HepG2 (cell line): ENCODE measurements around the gene TSPAN2. TPM values are rescaled to one million over a fixed set of nuclear protein-coding genes. Genes with fewer than 3 reads are reported as not detected.

Source experiments
- ATAC-seq: fragments of 200-7000 bp; cut with Tn5 transposase; 3 replicates; pipeline ENCODE4 v1.9.1; 2020; ENCODE audit warnings: mild to moderate bottlenecking, moderate library complexity
- BruUV-seq: library from RNA; stranded (reverse); fragments of 400-500 nt; replicated peaks from 2 replicates; lab custom pipeline; 2021; lab: Mats Ljungman, UMichigan
- CTCF ChIA-PET: fragments of 300-600 bp; formaldehyde crosslinking; extraction: SDS; loops from one replicate; lab custom pipeline; 2021; ENCODE audit warnings: low total read pairs, inconsistent platforms, low intra/inter-chr PET ratio; lab: Yijun Ruan, JAX
- POLR2A ChIA-PET: fragments of 350-600 bp; sonication (Branson Sonifier 250); formaldehyde crosslinking; loops from one replicate; lab custom pipeline; 2020; ENCODE audit warnings: antibody characterized with exemption, inconsistent platforms; lab: Yijun Ruan, JAX
- DNase-seq: peaks from one replicate; pipeline ENCODE4 v3.0.0-alpha.2; 2015; ENCODE audit warnings: low spot score
- FAIRE-seq: peaks from 3 replicates; lab custom pipeline; 2011; peaks lifted over from hg19 to GRCh38; lab: Jason Lieb, UNC
- H2AFZ ChIP-seq: one replicate; pipeline ENCODE4 v1.6.1; 2011; ENCODE audit warnings: low read length, inconsistent platforms
- H3K27ac ChIP-seq: fragments of 300-600 bp; 3 replicates; pipeline ENCODE4 v1.8.0; 2011; ENCODE audit warnings: mixed run types, mild to moderate bottlenecking, mixed read lengths, low read length, inconsistent platforms; ENCODE audit not compliant: insufficient read depth; ENCODE audit errors: extremely low read length
- H3K27me3 ChIP-seq, 2 experiments: fragments of 200-600 bp in 1 of 2; 2 replicates in 1 of 2; 3 replicates in 1 of 2; pipeline versions ENCODE4 v1.6.0 to v1.8.0; 2011; ENCODE audit warnings: low read length in 2 of 2, mild to moderate bottlenecking in 2 of 2, moderate library complexity in 2 of 2, inconsistent platforms in 1 of 2; ENCODE audit not compliant: insufficient read depth in 2 of 2, control insufficient read depth in 1 of 2
- H3K36me3 ChIP-seq, 2 experiments: fragments of 200-600 bp in 1 of 2; replicated peaks in 1 of 2; 2 replicates in 1 of 2; 3 replicates in 1 of 2; pipeline versions ENCODE4 v1.5.1 to v1.8.0; 2011; ENCODE audit warnings: low read length in 2 of 2, inconsistent platforms in 1 of 2; ENCODE audit not compliant: insufficient read depth in 2 of 2, control insufficient read depth in 1 of 2
- H3K4me1 ChIP-seq: 2 replicates; pipeline ENCODE4 v1.5.1; 2012; ENCODE audit warnings: low read length, inconsistent platforms; ENCODE audit not compliant: insufficient read depth
- H3K4me2 ChIP-seq: 2 replicates; pipeline ENCODE4 v1.6.0; 2011; ENCODE audit warnings: low read depth, low read length, inconsistent platforms
- H3K4me3 ChIP-seq, 3 experiments: fragments of 200-600 bp in 1 of 3; sonication (generic), shearing (Covaris generic) in 1 of 3; replicated peaks in 1 of 3; 2 replicates each; pipeline ENCODE4 v1.5.1; 2011 to 2016; ENCODE audit warnings: low read length in 3 of 3, inconsistent platforms in 2 of 3, low read depth in 2 of 3, mild to moderate bottlenecking in 2 of 3, control low read depth in 1 of 3, mixed read lengths in 1 of 3; ENCODE audit not compliant: insufficient read depth in 1 of 3
- H3K79me2 ChIP-seq: one replicate; pipeline ENCODE4 v1.6.1; 2011; ENCODE audit warnings: low read length, inconsistent platforms; ENCODE audit not compliant: insufficient read depth
- H3K9ac ChIP-seq: 2 replicates; pipeline ENCODE4 v1.6.0; 2011; ENCODE audit warnings: mild to moderate bottlenecking, low read depth, low read length, inconsistent platforms; ENCODE audit not compliant: insufficient read depth
- H3K9me3 ChIP-seq: 2 replicates; pipeline ENCODE4 v1.5.1; 2012; ENCODE audit warnings: mild to moderate bottlenecking, low read length
- H4K20me1 ChIP-seq: 2 replicates; pipeline ENCODE4 v1.6.0; 2011; ENCODE audit warnings: inconsistent platforms, mild to moderate bottlenecking, low read length, moderate library complexity; ENCODE audit not compliant: insufficient read depth
- CTCF ChIP-seq: sonication (generic); formaldehyde crosslinking; IDR thresholded peaks from 2 replicates; pipeline ENCODE4 v1.5.0; 2020; ENCODE audit warnings: mild to moderate bottlenecking, missing genetic modification reagents, moderate library complexity
- FUBP1 ChIP-seq: sonication (generic); formaldehyde crosslinking; IDR thresholded peaks from 2 replicates; pipeline ENCODE4 v1.5.1; 2020; ENCODE audit warnings: missing genetic modification reagents, mild to moderate bottlenecking, borderline replicate concordance
- KLF9 ChIP-seq: IDR thresholded peaks from 2 replicates; pipeline ENCODE4 v1.6.1; 2016; ENCODE audit warnings: low read depth
- SMC3 ChIP-seq: IDR thresholded peaks from 2 replicates; pipeline ENCODE4 v1.6.1; 2011; ENCODE audit warnings: low read length, improper control_type of control experiment
- STAG1 ChIP-seq: sonication (generic); formaldehyde crosslinking; IDR thresholded peaks from 2 replicates; pipeline ENCODE4 v1.4.0; 2020; ENCODE audit warnings: missing genetic modification reagents
- TEAD3 ChIP-seq: optimal IDR thresholded peaks from 2 replicates; pipeline ENCODE3; 2016; ENCODE audit warnings: borderline replicate concordance
- ZBTB8A ChIP-seq: sonication (generic); formaldehyde crosslinking; IDR thresholded peaks from 2 replicates; pipeline ENCODE4 v1.4.0; 2020; ENCODE audit warnings: mild to moderate bottlenecking, low read depth, missing genetic modification reagents, borderline replicate concordance
- WGBS: methylation state at CpG from one replicate; pipeline ENCODE4 v1.1.6; 2017; ENCODE audit warnings: low lambda C conversion rate; 5-methylcytosine and 5-hydroxymethylcytosine counted together
- in situ Hi-C: cut with HindIII; loops from 2 replicates; pipeline ENCODE4 v1.10.0; 2017; ENCODE audit warnings: low pct_unique_long_range_greater_than_20kb; ENCODE audit not compliant: extremely low pct_ligation_motif_present
- intact Hi-C: fragments of 100-400 bp; cut with micrococcal nuclease; formaldehyde crosslinking; loops from one replicate; pipeline ENCODE4 v1.10.0; 2022; ENCODE audit not compliant: unreplicated experiment
- polyA plus RNA-seq, 8 experiments: library from polyadenylated mRNA; depleted of rRNA in 3 of 8; stranded (reverse) in 7 of 8; unstranded in 1 of 8; fragments of >200 nt; fragmentation: Illumina TruSeq in 4 of 8; extraction: Trizol in 4 of 8; gene quantifications; 2 replicates each; pipeline versions ENCODE4 v1.2.1 to v1.2.3, GENCODE V29; 2011 to 2016; ENCODE audit warnings: low read depth in 4 of 8, missing spikeins in 1 of 8, mixed read lengths in 1 of 8; ENCODE audit not compliant: insufficient read depth in 1 of 8
- total RNA-seq, 5 experiments: library from RNA; depleted of rRNA; stranded (reverse); fragments of >200 nt; fragmentation: Illumina TruSeq; extraction: Trizol; gene quantifications; 2 replicates each; pipeline ENCODE4 v1.2.3, GENCODE V29; 2016; ENCODE audit warnings: low read depth in 1 of 5

Gene TSPAN2
- total and polyA plus RNA-seq, 2 of the 13 experiments (the other 11 are each of a cell fraction or from before 2014, with no cell fraction given): not detected

GRCh38 chr1:115056395-115056798, 32.9 kb downstream of the TSPAN2 start:
- Histone ChIP-seq H3K9me3 (no peaks in the 10 kb centered on the region), H3K4me2 (no peak overlapping the region), H3K9ac (no peak overlapping the region), H4K20me1 (no peaks in the 10 kb centered on the region), H3K27ac (no peak overlapping the region), H3K79me2 (no peaks in the 10 kb centered on the region), H2AFZ (no peak overlapping the region), H3K4me1 (no peaks in the 10 kb centered on the region), H3K4me3 (no peak overlapping the region), H3K36me3 (no peaks in the 10 kb centered on the region)
- BruUV-seq: no TSS peak
- in situ Hi-C loops (no loop called here), intact Hi-C loops (no loop called here)
- DNase-seq: no peak
- ChIA-PET CTCF (no interaction called here), POLR2A (no interaction called here)
- no peak for ATAC-seq
- 5% methylated on average over 9 of the region's 9 CpGs for WGBS
- FAIRE-seq: no peak
- peak; percentile 89 for TF ChIP-seq TEAD3 (CRISPR knock-in tag)
- TF ChIP-seq ZBTB8A (CRISPR knock-in tag): no peak
- TF ChIP-seq, all 625 proteins: peak for 1
- H3K27me3 ChIP-seq: peaks cover 0 to 11% of the 10 kb centered on the region in 2 experiments; a peak in 1 of 5 replicates

- H2AFZ ChIP-seq: no peak overlapping the region
- 9% methylated on average over 9 of the region's 9 CpGs for WGBS
Measured at GRCh38 chr1:115052454-115053083, 36.7 kb downstream of the TSPAN2 start.

More at GRCh38 chr1:115052454-115053083, 36.7 kb downstream of the TSPAN2 start:
- FAIRE-seq: peak; percentile 66
- TF ChIP-seq CTCF (peak; percentile 81), STAG1 (peak; percentile 71), FUBP1 (CRISPR knock-in tag) (no peak), SMC3 (peak; percentile 81), KLF9 (CRISPR knock-in tag) (no peak)
- POLR2A ChIA-PET: no interaction called here
- intact Hi-C loops: loop anchor here (2.0 kb wide), 1 partner anchor 74 kb away; no protein-coding TSS in a partner anchor
- in situ Hi-C loops: no loop called here
- no peak overlapping the region for H3K27ac ChIP-seq
- no TSS peak for BruUV-seq
- no peaks in the 10 kb centered on the region for H3K36me3 ChIP-seq
- peak; percentile 94 for ATAC-seq
- H3K9me3 ChIP-seq: no peaks in the 10 kb centered on the region
- no peak overlapping the region for H3K4me2 ChIP-seq
- peak; percentile 57 for DNase-seq
- no peaks in the 10 kb centered on the region for H3K79me2 ChIP-seq
- H3K9ac ChIP-seq: no peak overlapping the region
- CTCF ChIA-PET: interaction anchor here (2.1 kb wide), 1 partner anchor 73 kb away, joined by 17 read pairs; no protein-coding TSS in a partner anchor
- no peaks in the 10 kb centered on the region for H4K20me1 ChIP-seq
- peaks cover 0 to 11% of the 10 kb centered on the region in 2 experiments; a peak in 1 of 5 replicates for H3K27me3 ChIP-seq
- H3K4me1 ChIP-seq: no peaks in the 10 kb centered on the region
- H3K4me3 ChIP-seq: no peak overlapping the region
